ENCODE results near the gene GSX2.

Gene GSX2

GRCh38 chr4:54149323-54149722 lies 49.4 kb downstream of the GSX2 start:
- no peaks in the 10 kb centered on the region for H3K9me3 ChIP-seq (ENCODE audit: severe bottlenecking)
- H3K36me3 ChIP-seq (ENCODE audit: low read depth), result no peaks in the 10 kb centered on the region
- H3K27me3 ChIP-seq (ENCODE audit: insufficient read depth, poor library complexity, severe bottlenecking), result no peaks in the 10 kb centered on the region
- no peak overlapping the region for H3K27ac ChIP-seq (ENCODE audit: poor library complexity, severe bottlenecking)
- no peak for DNase-seq (ENCODE audit: low spot score)
- TF ChIP-seq CTCF (IDR thresholded peaks at IDR 0.05; ENCODE audit: poor library complexity, severe bottlenecking), result no peak
- H3K4me3 ChIP-seq (ENCODE audit: severe bottlenecking), result no peak overlapping the region
- no peak for ATAC-seq (ENCODE audit: low read depth)
- peaks cover 17% of the 10 kb centered on the region for H3K4me1 ChIP-seq (ENCODE audit: insufficient read depth, poor library complexity, severe bottlenecking)
